GM13977 (cell line): Measurements from ENCODE around the gene ZNF157.
"Not testable (repeated sequence)": the region's sequence is repeated elsewhere in the genome, so short reads cannot be mapped to it uniquely, and the experiment has no call there.

Experiments
- DNase-seq: peaks from one replicate; pipeline ENCODE4 v3.0.0; 2012; ENCODE audit warnings: low spot score
- CTCF ChIP-seq: IDR thresholded peaks from 2 replicates; pipeline ENCODE4 v1.5.1; 2012; ENCODE audit warnings: mild to moderate bottlenecking, control low read depth; ENCODE audit not compliant: insufficient read depth; ENCODE audit errors: extremely low read depth, missing control alignments
- in situ Hi-C: fragments of 300-500 bp; cut with MboI; formaldehyde crosslinking; loops from one replicate; pipeline ENCODE4 v1.12.0; 2022; ENCODE audit warnings: low sequenced_read_pairs, low pct_unique_long_range_greater_than_20kb, mixed read lengths, inconsistent platforms; ENCODE audit not compliant: unreplicated experiment

The ZNF157 gene

GRCh38 chrX:47370278-47370677 lies at the start of gene ZNF157:
ZNF157 (plus strand) TSS chrX:47370578; CDS start chrX:47370669, 91 bp downstream.
- DNase-seq, result no peak
- no peak for TF ChIP-seq CTCF
- in situ Hi-C loops, result no loop called here

- DNase-seq, result no peak
- no peak for TF ChIP-seq CTCF
- in situ Hi-C loops, result no loop called here
These were observed 49.0 kb upstream of the ZNF157 start for GRCh38 chrX:47321386-47321785.

GRCh38 chrX:47321823-47322371 lies 48.5 kb upstream of the ZNF157 start:
- in situ Hi-C loops, result no loop called here
- DNase-seq, result no peak
- no peak for TF ChIP-seq CTCF

GRCh38 chrX:47327902-47328301 lies 42.5 kb upstream of the ZNF157 start:
- in situ Hi-C loops, result no loop called here
- TF ChIP-seq CTCF, result no peak
- no peak for DNase-seq

GRCh38 chrX:47332729-47333128 lies 37.6 kb upstream of the ZNF157 start:
- in situ Hi-C loops, DNase-seq: not testable (repeated sequence)

GRCh38 chrX:47351706-47352105 lies 18.7 kb upstream of the ZNF157 start:
- no peak for TF ChIP-seq CTCF
- in situ Hi-C loops, result no loop called here
- DNase-seq, result no peak

- TF ChIP-seq CTCF, result no peak
- DNase-seq, result no peak
- in situ Hi-C loops, result no loop called here
These were observed 11.9 kb upstream of the ZNF157 start for GRCh38 chrX:47358387-47359065.
